Measurements from ENCODE around the gene CSK. TPM values are rescaled to one million over a fixed set of nuclear protein-coding genes. Genes with fewer than 3 reads are reported as not detected.

The CSK gene
- total and polyA plus RNA-seq, 2 donors from 2014 or later: 18.9 to 58.8 TPM

GRCh38 chr15:74748322-74748946 lies 33.4 kb upstream of the CSK start, which contains the start of gene CYP1A2:
Gene CYP1A2, plus strand, starts transcription at chr15:74748845. Its CDS starts 894 bp downstream, at chr15:74749739.
- FAIRE-seq (no peak), DNase-seq (no peak)
- H3K27ac ChIP-seq (ENCODE audit: low read depth in 2 of 2, low read length in 2 of 2): no peak within 1 kb of the TSS
- intact Hi-C loops (cut with DNase I): no loop called here
- no peak within 1 kb of the TSS for H3K4me3 ChIP-seq (ENCODE audit: low read length in 3 of 3)
- TF ChIP-seq CTCF (IDR thresholded peaks at IDR 0.05; ENCODE audit: borderline replicate concordance, extremely low read depth, insufficient read depth): no peak
- H3K27me3 ChIP-seq (ENCODE audit: control insufficient read depth, insufficient read depth, low read length): no peaks in the 10 kb centered on the region
- H3K9me3 ChIP-seq (ENCODE audit: control insufficient read depth in 2 of 3, insufficient read depth in 1 of 3, low read length in 3 of 3): no peaks in the 10 kb centered on the region
- no peak within 1 kb of the TSS for H3K9ac ChIP-seq (ENCODE audit: low read length in 3 of 3)
- H3K36me3 ChIP-seq (ENCODE audit: control insufficient read depth in 2 of 3, insufficient read depth in 3 of 3, low read length in 3 of 3): no peaks in the 10 kb centered on the region
- H3K4me1 ChIP-seq (ENCODE audit: control insufficient read depth in 2 of 3, insufficient read depth in 2 of 3, low read depth in 1 of 3, low read length in 3 of 3): no peaks in the 10 kb centered on the region

GRCh38 chr15:74749832-74750231 lies 32.0 kb upstream of the CSK start:
- H3K4me3 ChIP-seq (ENCODE audit: low read length in 3 of 3): no peak overlapping the region
- H3K36me3 ChIP-seq (ENCODE audit: control insufficient read depth in 2 of 3, insufficient read depth in 3 of 3, low read length in 3 of 3): no peaks in the 10 kb centered on the region
- FAIRE-seq (no peak), DNase-seq (no peak)
- no peak overlapping the region for H3K9ac ChIP-seq (ENCODE audit: low read length in 3 of 3)
- no peak for TF ChIP-seq CTCF (IDR thresholded peaks at IDR 0.05; ENCODE audit: borderline replicate concordance, extremely low read depth, insufficient read depth)
- H3K4me1 ChIP-seq (ENCODE audit: control insufficient read depth in 2 of 3, insufficient read depth in 2 of 3, low read depth in 1 of 3, low read length in 3 of 3): no peaks in the 10 kb centered on the region
- intact Hi-C loops (cut with DNase I): no loop called here
- H3K27me3 ChIP-seq (ENCODE audit: control insufficient read depth, insufficient read depth, low read length): no peaks in the 10 kb centered on the region
- no peak overlapping the region for H3K27ac ChIP-seq (ENCODE audit: low read depth in 2 of 2, low read length in 2 of 2)
- no peaks in the 10 kb centered on the region for H3K9me3 ChIP-seq (ENCODE audit: control insufficient read depth in 2 of 3, insufficient read depth in 1 of 3, low read length in 3 of 3)

GRCh38 chr15:74750751-74751150 lies 31.1 kb upstream of the CSK start:
- DNase-seq: peak in 3 of 5 donors; percentile 58 to 84 (median 81)
- Histone ChIP-seq H3K27me3 (ENCODE audit: control insufficient read depth, insufficient read depth, low read length) (no peaks in the 10 kb centered on the region), H3K9ac (ENCODE audit: low read length in 3 of 3) (no peak overlapping the region), H3K27ac (ENCODE audit: low read depth in 2 of 2, low read length in 2 of 2) (no peak overlapping the region), H3K4me1 (ENCODE audit: control insufficient read depth in 2 of 3, insufficient read depth in 2 of 3, low read depth in 1 of 3, low read length in 3 of 3) (no peaks in the 10 kb centered on the region), H3K9me3 (ENCODE audit: control insufficient read depth in 2 of 3, insufficient read depth in 1 of 3, low read length in 3 of 3) (no peaks in the 10 kb centered on the region), H3K36me3 (ENCODE audit: control insufficient read depth in 2 of 3, insufficient read depth in 3 of 3, low read length in 3 of 3) (no peaks in the 10 kb centered on the region), H3K4me3 (ENCODE audit: low read length in 3 of 3) (no peak overlapping the region)
- intact Hi-C loops (cut with DNase I): no loop called here
- no peak for FAIRE-seq
- no peak for TF ChIP-seq CTCF (IDR thresholded peaks at IDR 0.05; ENCODE audit: borderline replicate concordance, extremely low read depth, insufficient read depth)

- peak in 1 of 5 donors; percentile 53 for DNase-seq
- H3K27me3 ChIP-seq (ENCODE audit: control insufficient read depth, insufficient read depth, low read length): no peaks in the 10 kb centered on the region
- FAIRE-seq: no peak
- no peak overlapping the region for H3K27ac ChIP-seq (ENCODE audit: low read depth in 2 of 2, low read length in 2 of 2)
- intact Hi-C loops (cut with DNase I): no loop called here
- no peak for TF ChIP-seq CTCF (IDR thresholded peaks at IDR 0.05; ENCODE audit: borderline replicate concordance, extremely low read depth, insufficient read depth)
- H3K9ac ChIP-seq (ENCODE audit: low read length in 3 of 3): no peak overlapping the region
- H3K36me3 ChIP-seq (ENCODE audit: control insufficient read depth in 2 of 3, insufficient read depth in 3 of 3, low read length in 3 of 3): no peaks in the 10 kb centered on the region
- no peaks in the 10 kb centered on the region for H3K9me3 ChIP-seq (ENCODE audit: control insufficient read depth in 2 of 3, insufficient read depth in 1 of 3, low read length in 3 of 3)
- no peaks in the 10 kb centered on the region for H3K4me1 ChIP-seq (ENCODE audit: control insufficient read depth in 2 of 3, insufficient read depth in 2 of 3, low read depth in 1 of 3, low read length in 3 of 3)
- H3K4me3 ChIP-seq (ENCODE audit: low read length in 3 of 3): no peak overlapping the region
Measured at GRCh38 chr15:74752011-74752410, 29.9 kb upstream of the CSK start.
